Central memory CD8-positive, alpha-beta T cell (primary cell): ENCODE results near the gene KCNH4.
"Not testable (repeated sequence)": the region's sequence is repeated elsewhere in the genome, so short reads cannot be mapped to it uniquely, and the experiment has no call there.

ENCODE experiments used
- ATAC-seq: fragments of 150-1000 bp; cut with Tn5 transposase; replicated peaks from 2 replicates; pipeline ENCODE4 v1.10.0; 2022; ENCODE audit warnings: mild to moderate bottlenecking, moderate FRiP score, moderate number of reproducible peaks; ENCODE audit not compliant: poor library complexity, severe bottlenecking; ENCODE audit errors: extremely low read depth
- DNase-seq, 2 donors: peaks; one replicate each; pipeline ENCODE4 v3.0.0; 2021; ENCODE audit warnings: low spot score in 2 of 2
- H3K27ac Mint-ChIP-seq: one replicate; pipeline ENCODE4 v1.8.0; 2022; ENCODE audit warnings: low read depth, mild to moderate bottlenecking, moderate library complexity, mixed read lengths
- H3K27me3 Mint-ChIP-seq: one replicate; pipeline ENCODE4 v1.8.0; 2022; ENCODE audit warnings: mixed read lengths
- H3K36me3 Mint-ChIP-seq: one replicate; pipeline ENCODE4 v1.8.0; 2022; ENCODE audit warnings: mild to moderate bottlenecking, moderate library complexity, mixed read lengths; ENCODE audit not compliant: insufficient read depth
- H3K4me1 Mint-ChIP-seq: one replicate; pipeline ENCODE4 v1.8.0; 2022; ENCODE audit warnings: mixed read lengths
- H3K4me3 Mint-ChIP-seq: one replicate; pipeline ENCODE4 v1.8.0; 2022; ENCODE audit warnings: mild to moderate bottlenecking, moderate library complexity, mixed read lengths
- H3K9me3 Mint-ChIP-seq: one replicate; pipeline ENCODE4 v1.8.0; 2022; ENCODE audit warnings: mixed read lengths

The KCNH4 gene

GRCh38 chr17:42191275-42191608 is 10.3 kb upstream of the KCNH4 start:
- peaks cover 9% of the 10 kb centered on the region for H3K36me3 Mint-ChIP-seq
- no peak for DNase-seq
- H3K9me3 Mint-ChIP-seq: no peaks in the 10 kb centered on the region
- H3K27ac Mint-ChIP-seq: no peak overlapping the region
- peaks cover 28% of the 10 kb centered on the region for H3K4me1 Mint-ChIP-seq
- no peaks in the 10 kb centered on the region for H3K27me3 Mint-ChIP-seq
- no peak for ATAC-seq
- H3K4me3 Mint-ChIP-seq: no peak overlapping the region

- no peak for DNase-seq
- Mint-ChIP-seq H3K27ac (no peak overlapping the region), H3K9me3 (no peaks in the 10 kb centered on the region), H3K4me3 (no peak overlapping the region), H3K27me3 (no peaks in the 10 kb centered on the region), H3K36me3 (peaks cover 10% of the 10 kb centered on the region), H3K4me1 (peaks cover 28% of the 10 kb centered on the region)
- ATAC-seq: no peak
Observed at GRCh38 chr17:42190491-42191274, 9.7 kb upstream of the KCNH4 start.

- Mint-ChIP-seq H3K4me3 (no peak overlapping the region), H3K4me1 (peaks cover 33% of the 10 kb centered on the region), H3K27ac (no peak overlapping the region), H3K36me3 (peaks cover 12% of the 10 kb centered on the region), H3K9me3 (no peaks in the 10 kb centered on the region), H3K27me3 (no peaks in the 10 kb centered on the region)
- ATAC-seq (no peak), DNase-seq (no peak)
Observed at GRCh38 chr17:42189651-42189965, 8.7 kb upstream of the KCNH4 start.

GRCh38 chr17:42188749-42189650 is 8.1 kb upstream of the KCNH4 start:
- peaks cover 7% of the 10 kb centered on the region for H3K36me3 Mint-ChIP-seq
- DNase-seq (no peak), ATAC-seq (no peak)
- H3K27me3 Mint-ChIP-seq: no peaks in the 10 kb centered on the region
- peaks cover 31% of the 10 kb centered on the region for H3K4me1 Mint-ChIP-seq
- no peak overlapping the region for H3K4me3 Mint-ChIP-seq
- H3K27ac Mint-ChIP-seq: no peak overlapping the region
- H3K9me3 Mint-ChIP-seq: no peaks in the 10 kb centered on the region

GRCh38 chr17:42187833-42188232 is 6.9 kb upstream of the KCNH4 start:
- Mint-ChIP-seq H3K27ac (no peak overlapping the region), H3K27me3 (no peaks in the 10 kb centered on the region), H3K4me1 (peaks cover 30% of the 10 kb centered on the region), H3K9me3 (no peaks in the 10 kb centered on the region), H3K4me3 (no peak overlapping the region), H3K36me3 (peaks cover 9% of the 10 kb centered on the region)
- DNase-seq (no peak), ATAC-seq (no peak)

GRCh38 chr17:42186191-42186590 is 5.2 kb upstream of the KCNH4 start:
- H3K36me3 Mint-ChIP-seq, ATAC-seq, DNase-seq, H3K27ac Mint-ChIP-seq, H3K4me3 Mint-ChIP-seq, H3K27me3 Mint-ChIP-seq, H3K9me3 Mint-ChIP-seq: not testable (repeated sequence)
- H3K4me1 Mint-ChIP-seq: peaks cover 27% of the 10 kb centered on the region

- H3K9me3 Mint-ChIP-seq: no peaks in the 10 kb centered on the region
- no peaks in the 10 kb centered on the region for H3K27me3 Mint-ChIP-seq
- H3K4me1 Mint-ChIP-seq: peaks cover 29% of the 10 kb centered on the region
- H3K27ac Mint-ChIP-seq: no peak overlapping the region
- H3K4me3 Mint-ChIP-seq: peak overlapping the region; percentile 81
- ATAC-seq (no peak), DNase-seq (no peak)
- peaks cover 8% of the 10 kb centered on the region for H3K36me3 Mint-ChIP-seq
Observed at GRCh38 chr17:42185621-42185930, 4.6 kb upstream of the KCNH4 start.

- Mint-ChIP-seq H3K4me3 (peak within 1 kb of the TSS; percentile 81), H3K4me1 (peaks cover 29% of the 10 kb centered on the region), H3K9me3 (no peaks in the 10 kb centered on the region), H3K36me3 (peaks cover 8% of the 10 kb centered on the region), H3K27me3 (no peaks in the 10 kb centered on the region), H3K27ac (peak within 1 kb of the TSS; percentile 85)
- ATAC-seq (no peak), DNase-seq (no peak)
Observed at GRCh38 chr17:42184713-42185620, 4.0 kb upstream of the KCNH4 start, which contains the start of gene HCRT. Gene HCRT, minus strand, starts transcription at chr17:42185452. Its CDS starts 87 bp downstream, at chr17:42185365.

- Mint-ChIP-seq H3K4me3 (peak overlapping the region; percentile 81), H3K4me1 (peaks cover 37% of the 10 kb centered on the region), H3K27ac (peak overlapping the region; percentile 85), H3K27me3 (no peaks in the 10 kb centered on the region), H3K36me3 (peaks cover 8% of the 10 kb centered on the region), H3K9me3 (no peaks in the 10 kb centered on the region)
- DNase-seq (peak; percentile 60 to 71), ATAC-seq (peak; percentile 59)
Observed at GRCh38 chr17:42183741-42184711, 3.1 kb upstream of the KCNH4 start.

GRCh38 chr17:42182927-42183734 is 2.2 kb upstream of the KCNH4 start:
- H3K9me3 Mint-ChIP-seq: no peaks in the 10 kb centered on the region
- no peaks in the 10 kb centered on the region for H3K27me3 Mint-ChIP-seq

GRCh38 chr17:42181851-42182207 is 887 bp upstream of the KCNH4 start:
- H3K27me3 Mint-ChIP-seq: no peaks in the 10 kb centered on the region
- no peak overlapping the region for H3K27ac Mint-ChIP-seq
- no peaks in the 10 kb centered on the region for H3K9me3 Mint-ChIP-seq
- H3K36me3 Mint-ChIP-seq: peaks cover 8% of the 10 kb centered on the region
- H3K4me1 Mint-ChIP-seq: peaks cover 45% of the 10 kb centered on the region
- no peak for DNase-seq
- H3K4me3 Mint-ChIP-seq: peak overlapping the region; percentile 70
- no peak for ATAC-seq

More at GRCh38 chr17:42182927-42183734, 2.2 kb upstream of the KCNH4 start:
- Mint-ChIP-seq H3K36me3 (peaks cover 8% of the 10 kb centered on the region), H3K4me1 (peaks cover 45% of the 10 kb centered on the region), H3K27ac (peak overlapping the region; percentile 85), H3K4me3 (peak overlapping the region; percentile 81)
- ATAC-seq (no peak), DNase-seq (no peak)
